ENCODE measurements around the gene PNPT1. TPM values are rescaled to one million over a fixed set of nuclear protein-coding genes. Genes with fewer than 3 reads are reported as not detected.
A peak's percentile ranks its signal among the peaks of the same experiment; 100 is the strongest.

PNPT1 gene
- polyA plus RNA-seq, 1 of the 3 experiments (the other 2 are of a cell fraction), result 11.7 TPM

- no peak overlapping the region for H3K4me2 ChIP-seq
- WGBS (ENCODE audit: low lambda C conversion rate), result 98% methylated on average over 5 of the region's 7 CpGs
- H3K4me1 ChIP-seq (ENCODE audit: control insufficient read depth in 1 of 2, insufficient read depth in 2 of 2, low read depth in 1 of 2, low read length in 1 of 2), result peaks cover 0 to 13% of the 10 kb centered on the region in 2 experiments; a peak in 1 of 4 replicates
- no peak for DNase-seq
- CTCF ChIA-PET, result no interaction called here
- POLR2A ChIA-PET, result no interaction called here
- no peak overlapping the region for H3K9ac ChIP-seq
- H3K4me3 ChIP-seq (ENCODE audit: low read depth in 2 of 2, low read length in 1 of 2), result no peak overlapping the region
- peaks cover 5% of the 10 kb centered on the region for H4K20me1 ChIP-seq (ENCODE audit: insufficient read depth)
- no peak overlapping the region for H3K27ac ChIP-seq (ENCODE audit: low read depth in 2 of 2, low read length in 1 of 2)
- no peaks in the 10 kb centered on the region for H3K9me3 ChIP-seq
- H3F3A ChIP-seq (replicated peaks; ENCODE audit: insufficient read depth), result peaks cover 6% of the 10 kb centered on the region
- no peaks in the 10 kb centered on the region for H3K27me3 ChIP-seq (ENCODE audit: insufficient read depth)
- peaks cover 63% of the 10 kb centered on the region for H3K79me2 ChIP-seq (ENCODE audit: insufficient read depth)
- no peaks in the 10 kb centered on the region for H3K9me2 ChIP-seq
- H2AFZ ChIP-seq (ENCODE audit: low read depth), result no peak overlapping the region
- H3K36me3 ChIP-seq (replicated peaks in 1 of 2; ENCODE audit: control insufficient read depth in 1 of 2, insufficient read depth in 2 of 2, low read length in 1 of 2), result no peaks in the 10 kb centered on the region
- TF ChIP-seq RFX5 (IDR thresholded peaks at IDR 0.05; ENCODE audit: low read length) (no peak), IRF3 (IDR thresholded peaks at IDR 0.05; ENCODE audit: low read depth, low read length) (no peak), FOXM1 (IDR thresholded peaks at IDR 0.05; ENCODE audit: low read depth) (no peak), FOXJ3 (CRISPR knock-in tag; IDR thresholded peaks at IDR 0.05) (no peak), MXI1 (IDR thresholded peaks at IDR 0.05; ENCODE audit: low read depth, low read length) (no peak), MEF2A (IDR thresholded peaks at IDR 0.05; ENCODE audit: borderline replicate concordance, low read depth) (no peak), GATA2 (CRISPR knock-in tag; IDR thresholded peaks at IDR 0.05) (no peak)
These were observed 71.8 kb downstream of the PNPT1 start for GRCh38 chr2:55621802-55622201.

DNA sequence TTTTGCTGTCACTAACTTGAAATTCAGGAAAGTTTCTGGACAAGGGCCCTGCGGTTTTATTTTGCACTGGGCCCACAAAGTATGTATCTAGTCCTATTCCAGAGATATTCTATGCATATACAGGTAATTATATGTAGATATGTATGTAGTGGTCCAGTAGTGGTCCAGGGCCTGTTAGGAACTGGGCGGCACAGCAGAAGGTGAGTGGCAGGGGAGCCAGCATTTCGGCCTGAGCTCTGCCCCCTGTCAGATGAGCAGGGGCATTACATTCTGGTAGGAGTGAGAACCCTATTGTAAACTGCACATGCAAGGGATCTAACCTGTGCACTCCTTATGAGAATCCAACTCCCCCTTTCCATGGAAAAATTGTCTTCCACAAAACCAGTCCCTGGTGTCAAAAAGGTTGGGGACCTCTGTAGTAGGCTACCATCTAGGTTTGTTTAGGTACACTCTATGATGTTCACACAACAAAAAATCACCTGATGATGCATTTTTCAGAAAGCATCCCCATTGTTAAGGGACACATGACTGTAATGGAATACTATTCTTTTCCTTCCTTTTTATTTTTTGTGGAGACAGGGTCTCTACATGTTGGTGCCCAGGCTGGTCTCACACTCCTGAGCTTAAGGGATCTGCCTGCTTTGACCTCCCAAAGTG, 73.4 kb downstream of the PNPT1 start:
- 60% methylated on average over 3 of the region's 3 CpGs for WGBS (ENCODE audit: low lambda C conversion rate)
- H3K27me3 ChIP-seq (ENCODE audit: insufficient read depth), result no peaks in the 10 kb centered on the region
- H3K4me3 ChIP-seq (ENCODE audit: low read depth in 2 of 2, low read length in 1 of 2), result no peak overlapping the region
- peaks cover 6% of the 10 kb centered on the region for H3F3A ChIP-seq (replicated peaks; ENCODE audit: insufficient read depth)
- H4K20me1 ChIP-seq (ENCODE audit: insufficient read depth), result peaks cover 16% of the 10 kb centered on the region
- H3K4me1 ChIP-seq (ENCODE audit: control insufficient read depth in 1 of 2, insufficient read depth in 2 of 2, low read depth in 1 of 2, low read length in 1 of 2), result peaks cover 0 to 19% of the 10 kb centered on the region in 2 experiments; a peak in 2 of 4 replicates
- POLR2A ChIA-PET, result no interaction called here
- DNase-seq, result peak; percentile 28
- no peak overlapping the region for H3K27ac ChIP-seq (ENCODE audit: low read depth in 2 of 2, low read length in 1 of 2)
- peaks cover under 1 to 3% of the 10 kb centered on the region in 2 experiments for H3K36me3 ChIP-seq (replicated peaks in 1 of 2; ENCODE audit: control insufficient read depth in 1 of 2, insufficient read depth in 2 of 2, low read length in 1 of 2)
- no peak overlapping the region for H2AFZ ChIP-seq (ENCODE audit: low read depth)
- H3K9me3 ChIP-seq, result no peaks in the 10 kb centered on the region
- H3K79me2 ChIP-seq (ENCODE audit: insufficient read depth), result peaks cover 79% of the 10 kb centered on the region
- H3K4me2 ChIP-seq, result 0 out of 2 replicates have a peak overlapping the region, but pooled peaks have one; percentile 3
- H3K9ac ChIP-seq, result no peak overlapping the region
- CTCF ChIA-PET, result interaction anchor here (1.3 kb wide), 2 partner anchors 50 to 63 kb away, joined by 3 read pairs; no protein-coding TSS in a partner anchor
- H3K9me2 ChIP-seq, result no peaks in the 10 kb centered on the region
- TF ChIP-seq RCOR1 (IDR thresholded peaks at IDR 0.05; ENCODE audit: low read length) (no peak), EP300 (IDR thresholded peaks at IDR 0.05; ENCODE audit: borderline replicate concordance in 1 of 2, low read depth in 1 of 2, low read length in 1 of 2) (no peak), CTCF (IDR thresholded peaks at IDR 0.05) (peak; percentile 48), MEF2A (IDR thresholded peaks at IDR 0.05; ENCODE audit: borderline replicate concordance, low read depth) (no peak), YY1 (IDR thresholded peaks at IDR 0.05; ENCODE audit: low read depth) (no peak), MAX (IDR thresholded peaks at IDR 0.05; ENCODE audit: low read depth) (no peak), GATA2 (CRISPR knock-in tag; IDR thresholded peaks at IDR 0.05) (no peak), NRF1 (IDR thresholded peaks at IDR 0.05; ENCODE audit: low read depth, low read length) (no peak), RAD21 (IDR thresholded peaks at IDR 0.05; ENCODE audit: low read length) (peak; percentile 14; the same call in 1 of the 2 replicates), REST (IDR thresholded peaks at IDR 0.05; ENCODE audit: low read depth, low read length) (no peak), NFIC (IDR thresholded peaks at IDR 0.05; ENCODE audit: borderline replicate concordance) (no peak), MXI1 (IDR thresholded peaks at IDR 0.05; ENCODE audit: low read depth, low read length) (no peak), TCF12 (IDR thresholded peaks at IDR 0.05) (no peak)
- TF ChIP-seq, protein P1, sequence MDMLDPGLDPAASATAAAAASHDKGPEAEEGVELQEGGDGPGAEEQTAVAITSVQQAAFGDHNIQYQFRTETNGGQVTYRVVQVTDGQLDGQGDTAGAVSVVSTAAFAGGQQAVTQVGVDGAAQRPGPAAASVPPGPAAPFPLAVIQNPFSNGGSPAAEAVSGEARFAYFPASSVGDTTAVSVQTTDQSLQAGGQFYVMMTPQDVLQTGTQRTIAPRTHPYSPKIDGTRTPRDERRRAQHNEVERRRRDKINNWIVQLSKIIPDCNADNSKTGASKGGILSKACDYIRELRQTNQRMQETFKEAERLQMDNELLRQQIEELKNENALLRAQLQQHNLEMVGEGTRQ (IDR thresholded peaks at IDR 0.05; ENCODE audit: borderline replicate concordance, low read depth, low read length), result no peak

Data from SK-N-SH (cell line).